Stomach (tissue), 9 donors: Measurements from ENCODE around the gene ZNF614. TPM values are rescaled to one million over a fixed set of nuclear protein-coding genes. Genes with fewer than 3 reads are reported as not detected.
"Not testable (repeated sequence)": the region's sequence is repeated elsewhere in the genome, so short reads cannot be mapped to it uniquely, and the experiment has no call there.

Source experiments
- DNase-seq, 2 donors: peaks; one replicate each; pipeline versions ENCODE4 v3.0.0 to v3.0.0-alpha.2; 2013 to 2019
- H3K27ac ChIP-seq, 5 donors: fragments of 200-600 bp in 4 of 5; sonication (generic) in 4 of 5; one replicate each; pipeline ENCODE4 v1.5.1; 2013 to 2019; ENCODE audit warnings: mild to moderate bottlenecking in 1 of 5, moderate library complexity in 1 of 5
- H3K27me3 ChIP-seq, 3 donors: fragments of 200-600 bp; sonication (generic); one replicate each; pipeline ENCODE4 v1.5.1; 2017 to 2019; ENCODE audit warnings: mixed run types in 1 of 3
- H3K36me3 ChIP-seq, 4 donors: fragments of 200-600 bp; sonication (generic); 1 replicate in 3 of 4; 2 replicates in 1 of 4; pipeline ENCODE4 v1.5.1; 2016 to 2019
- H3K4me1 ChIP-seq, 4 donors: fragments of 200-600 bp; sonication (generic); one replicate each; pipeline ENCODE4 v1.5.1; 2016 to 2019
- H3K4me3 ChIP-seq, 4 donors: fragments of 200-600 bp; sonication (generic) in 3 of 4; one replicate each; pipeline ENCODE4 v1.5.1; 2016 to 2019; ENCODE audit warnings: mild to moderate bottlenecking in 1 of 4
- H3K9me3 ChIP-seq, 4 donors: fragments of 200-600 bp; sonication (generic); one replicate each; pipeline ENCODE4 v1.5.1; 2016 to 2019
- EP300 ChIP-seq: sonication (generic); formaldehyde crosslinking; IDR thresholded peaks from one replicate; pipeline ENCODE4 v1.6.1; 2017; ENCODE audit warnings: antibody characterized with exemption
- POLR2A ChIP-seq, 4 donors: fragments of 450-650 bp; IDR thresholded peaks; one replicate each; pipeline ENCODE4 v1.6.1; 2016; ENCODE audit warnings: antibody characterized with exemption in 4 of 4, control low read depth in 2 of 4, mild to moderate bottlenecking in 1 of 4, moderate library complexity in 1 of 4
- POLR2AphosphoS5 ChIP-seq, 3 donors: sonication (generic); formaldehyde crosslinking; IDR thresholded peaks; one replicate each; pipeline ENCODE4 v1.6.1; 2016; ENCODE audit warnings: antibody characterized with exemption in 3 of 3
- WGBS, 5 donors: extraction: QIAGEN DNeasy Blood & Tissue Kit in 3 of 5; methylation state at CpG; one replicate each; pipeline versions ENCODE4 v1.1.5 to v1.1.7; 2013 to 2018; 5-methylcytosine and 5-hydroxymethylcytosine counted together
- intact Hi-C: fragments of 100-400 bp; cut with DNase I; formaldehyde crosslinking; loops from one replicate; pipeline ENCODE4 v1.15.1; 2023; ENCODE audit warnings: low total_unique reads
- polyA plus RNA-seq, 3 donors: library from polyadenylated mRNA; stranded (reverse); fragments of 200-250 nt; gene quantifications; one replicate each; pipeline ENCODE4 v1.2.3, GENCODE V29; 2013
- total RNA-seq, 5 donors: library from RNA; depleted of rRNA; stranded (reverse); fragments of >200 nt; gene quantifications; one replicate each; pipeline versions ENCODE4 v1.1.0 to v1.2.3, GENCODE V29; 2014 to 2016
- TF ChIP-seq, protein P1 (sequence below), 7 experiments: fragments of 450-650 bp in 4 of 7; fragments of 200-600 bp in 3 of 7; sonication (generic) in 3 of 7; IDR thresholded peaks; one replicate each; pipeline ENCODE4 v1.5.1; 2016 to 2019; ENCODE audit warnings: antibody characterized with exemption in 7 of 7, control low read depth in 2 of 7, mild to moderate bottlenecking in 1 of 7
- donor health status: healthy with polysubstance abuse.
- donor health status: Bipolar disorder and iron deficiency.
- donor health status: healthy.

The ZNF614 gene
- total and polyA plus RNA-seq, 8 donors, result 1.9 to 15.2 (median 3.8) TPM; not detected in 1

DNA sequence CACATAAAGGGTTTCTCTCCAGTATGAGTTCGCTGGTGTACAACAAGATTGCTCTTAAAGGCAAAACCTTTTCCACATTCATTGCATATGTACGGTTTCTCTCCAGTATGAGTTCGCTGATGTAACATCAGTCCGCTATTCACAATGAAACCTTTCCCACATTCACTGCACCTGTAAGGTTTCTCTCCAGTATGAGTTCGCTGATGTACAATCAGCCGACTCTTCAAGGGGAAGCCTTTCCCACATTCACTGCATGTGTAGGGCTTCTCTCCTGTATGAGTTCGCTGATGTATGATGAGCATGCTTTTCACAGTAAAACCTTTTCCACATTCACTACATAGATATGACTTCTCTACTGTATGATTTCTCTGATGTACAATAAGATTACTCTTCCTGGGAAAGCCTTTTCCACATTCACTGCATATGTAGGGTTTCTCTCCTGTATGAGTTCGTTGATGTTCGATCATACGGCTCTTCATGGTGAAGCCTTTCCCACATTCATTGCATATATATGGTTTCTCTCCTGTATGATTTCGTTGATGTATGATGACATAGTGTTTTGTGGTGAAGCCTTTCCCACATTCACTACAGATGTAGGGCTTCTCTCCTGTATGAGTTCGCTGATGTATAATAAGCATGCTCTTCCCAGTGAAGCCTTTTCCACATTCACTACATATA lies 6.0 kb upstream of the ZNF614 start:
- intact Hi-C loops, result no loop called here
- Histone ChIP-seq H3K27me3 (no peaks in the 10 kb centered on the region), H3K27ac (no peak overlapping the region), H3K4me1 (peaks cover 0 to 1% (median 0%) of the 10 kb centered on the region in 4 donors), H3K9me3 (peaks cover 66 to 95% (median 90%) of the 10 kb centered on the region in 4 donors), H3K36me3 (peaks cover 50 to 69% (median 60%) of the 10 kb centered on the region in 4 donors), H3K4me3 (no peak overlapping the region)
- DNase-seq, result no peak
- WGBS, 5 donors, result 95 to 99% (median 98%) methylated on average over 12 of the region's 12 CpGs
- TF ChIP-seq, protein P1, sequence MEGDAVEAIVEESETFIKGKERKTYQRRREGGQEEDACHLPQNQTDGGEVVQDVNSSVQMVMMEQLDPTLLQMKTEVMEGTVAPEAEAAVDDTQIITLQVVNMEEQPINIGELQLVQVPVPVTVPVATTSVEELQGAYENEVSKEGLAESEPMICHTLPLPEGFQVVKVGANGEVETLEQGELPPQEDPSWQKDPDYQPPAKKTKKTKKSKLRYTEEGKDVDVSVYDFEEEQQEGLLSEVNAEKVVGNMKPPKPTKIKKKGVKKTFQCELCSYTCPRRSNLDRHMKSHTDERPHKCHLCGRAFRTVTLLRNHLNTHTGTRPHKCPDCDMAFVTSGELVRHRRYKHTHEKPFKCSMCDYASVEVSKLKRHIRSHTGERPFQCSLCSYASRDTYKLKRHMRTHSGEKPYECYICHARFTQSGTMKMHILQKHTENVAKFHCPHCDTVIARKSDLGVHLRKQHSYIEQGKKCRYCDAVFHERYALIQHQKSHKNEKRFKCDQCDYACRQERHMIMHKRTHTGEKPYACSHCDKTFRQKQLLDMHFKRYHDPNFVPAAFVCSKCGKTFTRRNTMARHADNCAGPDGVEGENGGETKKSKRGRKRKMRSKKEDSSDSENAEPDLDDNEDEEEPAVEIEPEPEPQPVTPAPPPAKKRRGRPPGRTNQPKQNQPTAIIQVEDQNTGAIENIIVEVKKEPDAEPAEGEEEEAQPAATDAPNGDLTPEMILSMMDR (IDR thresholded peaks at IDR 0.05), result no peak
- TF ChIP-seq POLR2AphosphoS5 (IDR thresholded peaks at IDR 0.05) (no peak), EP300 (no peak), POLR2A (IDR thresholded peaks at IDR 0.05) (no peak)

- Histone ChIP-seq H3K27me3 (no peaks in the 10 kb centered on the region), H3K4me1 (peaks cover 0 to 22% (median 14%) of the 10 kb centered on the region in 4 donors), H3K27ac (peak overlapping the region; percentile 85 to 93 (median 91)), H3K36me3 (peaks cover 18 to 45% (median 32%) of the 10 kb centered on the region in 4 donors), H3K4me3 (peak overlapping the region; percentile 69 to 78 (median 73)), H3K9me3 (peaks cover 19 to 73% (median 59%) of the 10 kb centered on the region in 4 donors)
- intact Hi-C loops, result no loop called here
- DNase-seq, result no peak
- 18 to 21% (median 18%) methylated on average over 5 of the region's 5 CpGs for WGBS, 5 donors
- TF ChIP-seq POLR2AphosphoS5 (IDR thresholded peaks at IDR 0.05), result no peak
- TF ChIP-seq, protein P1 (IDR thresholded peaks at IDR 0.05), result no peak
- TF ChIP-seq EP300, result no peak
- no peak for TF ChIP-seq POLR2A (IDR thresholded peaks at IDR 0.05)
Observed at GRCh38 chr19:52028780-52029123, 573 bp upstream of the ZNF614 start.

GRCh38 chr19:52026255-52026990 lies 1.8 kb downstream of the ZNF614 start:
- H3K27me3 ChIP-seq, H3K27ac ChIP-seq, DNase-seq, intact Hi-C loops: not testable (repeated sequence)
- Histone ChIP-seq H3K4me3 (peak overlapping the region in 1 of 4 donors; percentile 69), H3K4me1 (peaks cover 0 to 22% (median 14%) of the 10 kb centered on the region in 4 donors), H3K9me3 (peaks cover 11 to 73% (median 57%) of the 10 kb centered on the region in 4 donors), H3K36me3 (peaks cover 32 to 55% (median 50%) of the 10 kb centered on the region in 4 donors)
- WGBS, 5 donors, result 79 to 88% (median 83%) methylated on average over 15 of the region's 15 CpGs

DNA sequence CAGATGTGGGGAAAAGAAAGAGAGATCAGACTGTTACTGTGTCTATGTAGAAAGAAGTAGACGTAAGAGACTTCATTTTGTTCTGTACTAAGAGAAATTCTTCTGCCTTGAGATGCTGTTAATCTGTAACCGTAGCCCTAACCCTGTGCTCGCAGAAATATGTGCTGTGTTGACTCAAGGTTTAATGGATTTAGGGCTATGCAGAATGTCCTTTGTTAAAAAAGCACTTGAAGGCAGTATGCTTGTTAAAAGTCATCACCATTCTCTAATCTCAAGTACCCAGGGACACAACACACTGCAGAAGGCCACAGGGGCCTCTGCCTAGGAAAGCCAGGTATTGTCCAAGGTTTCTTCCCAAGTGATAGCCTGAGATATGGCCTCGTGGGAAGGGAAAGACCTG lies 3.7 kb downstream of the ZNF614 start:
- H3K27me3 ChIP-seq, DNase-seq, H3K27ac ChIP-seq, H3K4me3 ChIP-seq, intact Hi-C loops: not testable (repeated sequence)
- peaks cover 19 to 76% (median 62%) of the 10 kb centered on the region in 4 donors for H3K9me3 ChIP-seq
- WGBS, 5 donors, result 89 to 96% (median 93%) methylated on average over 4 of the region's 4 CpGs
- peaks cover 0 to 22% (median 14%) of the 10 kb centered on the region in 4 donors for H3K4me1 ChIP-seq
- H3K36me3 ChIP-seq, result peaks cover 48 to 74% (median 69%) of the 10 kb centered on the region in 4 donors

GRCh38 chr19:52022193-52022592 lies 6.0 kb downstream of the ZNF614 start:
- intact Hi-C loops, result no loop called here
- H3K4me1 ChIP-seq, result peaks cover 0 to 7% (median 5%) of the 10 kb centered on the region in 4 donors
- WGBS, 5 donors, result 95 to 98% (median 97%) methylated on average over 15 of the region's 15 CpGs
- no peaks in the 10 kb centered on the region for H3K27me3 ChIP-seq
- H3K27ac ChIP-seq, result no peak overlapping the region
- no peak for DNase-seq
- peaks cover 67 to 97% (median 92%) of the 10 kb centered on the region in 4 donors for H3K36me3 ChIP-seq
- H3K4me3 ChIP-seq, result no peak overlapping the region
- no peak for TF ChIP-seq POLR2A (IDR thresholded peaks at IDR 0.05)
- no peak for TF ChIP-seq EP300
- TF ChIP-seq, protein P1 (IDR thresholded peaks at IDR 0.05), result no peak
- TF ChIP-seq POLR2AphosphoS5 (IDR thresholded peaks at IDR 0.05), result no peak
- peaks cover 26 to 99% (median 84%) of the 10 kb centered on the region in 4 donors for H3K9me3 ChIP-seq
